Measurements from ENCODE around the gene AP1S2. TPM values are rescaled to one million over a fixed set of nuclear protein-coding genes. Genes with fewer than 3 reads are reported as not detected.

Gene AP1S2
- 7.3 and 19.3 TPM in 2 replicates for total RNA-seq (2011; cell fraction: chromatin; rRNA removed; ENCODE audit: low replicate concordance)
- 1.5 and 2.8 TPM in 2 replicates for total RNA-seq (2011; cell fraction: nucleolus; rRNA removed)
- total RNA-seq (2011; cell fraction: nucleoplasm; rRNA removed), result 6.5 and 14.2 TPM in 2 replicates
- total RNA-seq (2014; rRNA removed) (24.7 and 26.0 TPM in 2 replicates), total RNA-seq (2014; rRNA removed; fragmentation: Illumina TruSeq; extraction: Trizol) (39.7 and 44.9 TPM in 2 replicates), total RNA-seq (2015; rRNA removed; fragmentation: Illumina TruSeq; extraction: Trizol) (56.4 and 64.2 TPM in 2 replicates), total RNA-seq (2021) (24.0 and 26.2 TPM in 2 replicates), polyA plus RNA-seq (2011; rRNA removed) (15.3 and 25.8 TPM in 2 replicates), polyA plus RNA-seq (2014; fragmentation: Illumina TruSeq; extraction: Trizol) (25.6 and 37.5 TPM in 2 replicates), polyA plus RNA-seq (2014; fragmentation: Nextera tagmentation; extraction: Ambion mirVana) (10 to 100 TPM; 11.1 to 13.7 TPM), polyA plus RNA-seq (2014; rRNA removed) (24.3 and 37.8 TPM in 2 replicates), polyA minus RNA-seq (2011; rRNA and poly(A)+ RNA removed) (25.6 TPM in 2 replicates), Bru-seq, nascent RNA (percentile 79 among the genes with signal in this experiment), BruChase-seq, experiment 1, labeled RNA remaining after a 2-hour chase (percentile 83 among the genes with signal in this experiment), BruChase-seq, experiment 2, labeled RNA remaining after a 6-hour chase (percentile 81 among the genes with signal in this experiment)
- polyA plus RNA-seq (2011; cell fraction: cytosol; rRNA removed), result 3.1 and 7.4 TPM in 2 replicates
- 4.8 and 7.5 TPM in 2 replicates for polyA plus RNA-seq (2011; cell fraction: nucleus; rRNA removed)
- polyA plus RNA-seq (2012), result 32.1 and 80.1 TPM in 2 replicates
- polyA minus RNA-seq (2011; cell fraction: cytosol; rRNA and poly(A)+ RNA removed), result 7.1 and 11.5 TPM in 2 replicates
- 4.4 and 6.7 TPM in 2 replicates for polyA minus RNA-seq (2011; cell fraction: nucleus; rRNA and poly(A)+ RNA removed)
- long read RNA-seq, experiment 1, transcript AP1S2-202 (5 exons, 3,492 nt), result minor isoform, 5 of 70 reads
- long read RNA-seq, experiment 1, transcript AP1S2-201 (5 exons, 2,237 nt), result major isoform, 40 of 70 reads
- long read RNA-seq, experiment 1, partial matches to known transcripts, result 3 of 70 reads
- long read RNA-seq, experiment 1, other reads (novel, unspliced or antisense), result 22 of 70 reads
- long read RNA-seq, experiment 2, partial matches to known transcripts, result 2 of 15 reads
- long read RNA-seq, experiment 2, other reads (novel, unspliced or antisense), result 12 of 15 reads
- long read RNA-seq, experiment 3, partial matches to known transcripts, result 1 of 6 reads
- long read RNA-seq, experiment 3, other reads (novel, unspliced or antisense), result 2 of 6 reads

- peaks cover 0 to 8% of the 10 kb centered on the region in 2 experiments; a peak in 3 of 5 replicates for H3K4me1 ChIP-seq (replicated peaks in 1 of 2; ENCODE audit: control insufficient read depth in 2 of 2, insufficient read depth in 2 of 2, low read length in 2 of 2)
- intact Hi-C loops (cut with micrococcal nuclease), result loop anchor here (2.0 to 5.0 kb wide), 2 partner anchors 72 to 118 kb away; no protein-coding TSS in a partner anchor
- POLR2A ChIA-PET, result interaction anchor here (0.6 to 1.4 kb wide), 5 partner anchors 9 to 326 kb away, joined by 3 read pairs; no protein-coding TSS in a partner anchor
- H3K27me3 ChIP-seq (ENCODE audit: control insufficient read depth in 2 of 2, insufficient read depth in 2 of 2, low read length in 2 of 2), result no peaks in the 10 kb centered on the region
- CTCF ChIA-PET (ENCODE audit: low intra/inter-chr PET ratio), result no interaction called here
- WGBS (ENCODE audit: insufficient coverage, low coverage, missing lambda C conversion rate), result 1% methylated on average over 32 of the region's 85 CpGs
- no peaks in the 10 kb centered on the region for H3K9me3 ChIP-seq (replicated peaks; ENCODE audit: control insufficient read depth, insufficient read depth, low read depth, low read length)
- H3K4me3 ChIP-seq, result peak within 1 kb of the TSS; percentile 70
- peaks cover 12% of the 10 kb centered on the region; the same call in 2 of the 3 replicates for H3K36me3 ChIP-seq (ENCODE audit: control insufficient read depth, insufficient read depth, low read length)
- BruUV-seq (replicated peaks), result TSS peak; percentile 83
- no peaks in the 10 kb centered on the region for H3K9me1 ChIP-seq (ENCODE audit: control insufficient read depth, insufficient read depth, low read length)
- in situ Hi-C loops (cut with MboI), result no loop called here
- peak; percentile 83 to 94 (median 88) for DNase-seq (ENCODE audit: extremely low read depth in 1 of 4, low spot score in 3 of 4)
- H3K4me2 ChIP-seq (ENCODE audit: insufficient read depth, low read length), result peak within 1 kb of the TSS; percentile 97
- peaks cover 11% of the 10 kb centered on the region for H3K79me2 ChIP-seq (ENCODE audit: control insufficient read depth, insufficient read depth, low read length)
- H3K9ac ChIP-seq (ENCODE audit: insufficient read depth in 1 of 2, low read depth in 2 of 2, low read length in 2 of 2), result peak within 1 kb of the TSS; percentile 77 to 98
- H2AFZ ChIP-seq (ENCODE audit: low read depth, low read length), result peak within 1 kb of the TSS; percentile 95
- ATAC-seq, result peak; percentile 97
- FAIRE-seq, result peak; percentile 74
- H3K27ac ChIP-seq (ENCODE audit: extremely low read depth, low read depth, low read length), result peak within 1 kb of the TSS; percentile 85
- no peaks in the 10 kb centered on the region; the same call in 1 of the 2 replicates for H4K20me1 ChIP-seq (replicated peaks; ENCODE audit: control insufficient read depth, insufficient read depth, low read length)
- TF ChIP-seq ZNF134 (CRISPR knock-in tag; conservative IDR thresholded peaks at IDR 0.05) (no peak), ZKSCAN8 (CRISPR knock-in tag; IDR thresholded peaks at IDR 0.05) (no peak), ZNF766 (CRISPR knock-in tag; conservative IDR thresholded peaks at IDR 0.05) (no peak), ELK1 (CRISPR knock-in tag; IDR thresholded peaks at IDR 0.05) (no peak), CCAR2 (IDR thresholded peaks at IDR 0.05; ENCODE audit: low read depth, low read length) (no peak), GTF2E2 (tag; IDR thresholded peaks at IDR 0.05) (no peak; the same call in 1 of the 2 replicates), ELF1 (tag; IDR thresholded peaks at IDR 0.05) (peak; percentile 98), CREB3L1 (IDR thresholded peaks at IDR 0.05; ENCODE audit: borderline replicate concordance, low read depth) (peak; percentile 76), FIP1L1 (IDR thresholded peaks at IDR 0.05; ENCODE audit: low read depth, low read length, poor library complexity, severe bottlenecking) (no peak), RB1 (IDR thresholded peaks at IDR 0.05; ENCODE audit: low read depth) (peak; percentile 73; the same call in 1 of the 2 replicates), PHB2 (IDR thresholded peaks at IDR 0.05; ENCODE audit: low read depth) (no peak), PYGO2 (tag; IDR thresholded peaks at IDR 0.05) (no peak), ZNF41 (CRISPR knock-in tag; conservative IDR thresholded peaks at IDR 0.05) (no peak), XRCC3 (IDR thresholded peaks at IDR 0.05) (no peak)
Observed at GRCh38 chrX:15854712-15855567, at the start of gene AP1S2. AP1S2 (minus strand) TSS chrX:15854813; CDS start chrX:15852524, 2,289 bp downstream.
